CD4-positive, alpha-beta T cell treated with Interleukin-4 for 4 hours (primary cell): ENCODE measurements around the gene FH.

Experiments
- DNase-seq: peaks from one replicate; pipeline ENCODE4 v3.0.0-alpha.2; 2020

Gene FH

GRCh38 chr1:241453732-241454131 lies 65.8 kb downstream of the FH start:
- no peak for DNase-seq

DNA sequence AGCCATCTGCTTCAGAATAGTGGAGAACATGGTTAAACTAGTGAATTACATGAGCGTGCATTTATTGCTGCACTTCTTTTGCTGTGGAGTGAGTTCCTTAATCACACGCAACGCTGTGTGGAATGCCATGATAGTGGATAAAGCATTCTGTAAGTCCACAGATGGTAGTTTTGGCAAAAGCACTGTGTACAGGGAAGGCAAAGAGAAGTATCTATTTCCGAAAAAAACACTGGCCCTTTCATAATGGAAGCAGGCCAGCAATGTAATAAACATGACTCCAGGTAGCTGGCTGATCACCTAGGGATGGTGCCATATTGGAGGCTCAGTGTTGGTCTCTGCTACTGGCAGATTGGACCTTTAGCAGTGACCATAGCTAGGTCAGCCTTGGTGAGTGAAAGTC lies 67.6 kb downstream of the FH start:
- DNase-seq = no peak
